Smooth muscle cell of the brain vasculature (primary cell): Measurements from ENCODE around the gene COQ10A.
"Not testable (repeated sequence)": the region's sequence is repeated elsewhere in the genome, so short reads cannot be mapped to it uniquely, and the experiment has no call there.

Experiments
- DNase-seq: peaks from one replicate; pipeline ENCODE4 v3.0.0-alpha.2; 2012; ENCODE audit warnings: low read depth, low spot score

The COQ10A gene

DNA sequence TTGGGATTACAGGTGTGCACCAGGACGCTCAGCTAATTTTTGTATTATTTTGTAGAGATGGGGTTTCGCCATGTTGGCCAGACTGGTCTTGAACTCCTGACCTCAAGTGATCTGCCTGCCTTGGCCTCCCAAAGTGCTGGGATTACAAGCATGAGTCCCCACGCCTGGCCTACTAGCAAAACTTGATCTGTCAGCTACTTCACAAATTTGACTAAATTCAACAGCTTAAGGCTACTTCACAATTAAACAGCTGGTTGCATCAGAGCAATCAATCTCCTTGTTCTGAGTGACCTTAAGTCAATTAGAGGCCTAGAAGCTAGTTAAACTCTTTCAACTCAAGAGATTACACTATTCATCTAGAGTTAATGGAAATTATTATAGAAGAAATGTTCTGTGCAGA lies 12.2 kb downstream of the COQ10A start:
- no peak for DNase-seq

DNA sequence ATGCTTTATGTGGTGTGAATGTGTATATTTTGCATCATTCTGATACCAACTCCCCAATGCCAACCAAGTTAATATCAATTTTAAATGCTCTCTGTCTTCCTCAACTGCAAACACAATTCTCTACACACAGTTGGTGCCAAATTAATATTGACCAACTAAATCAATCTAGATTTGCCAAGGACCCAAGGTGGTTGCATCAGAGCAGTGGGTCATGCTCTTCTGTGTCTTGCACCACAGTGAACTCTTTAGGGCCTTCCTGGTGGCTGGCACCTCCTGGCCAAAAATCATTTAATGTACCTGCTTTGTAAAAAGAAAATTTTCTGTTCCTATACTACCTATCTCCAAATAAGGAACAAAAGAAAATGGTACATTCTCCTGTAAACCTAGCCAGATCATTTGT lies 14.1 kb downstream of the COQ10A start:
- no peak for DNase-seq

DNA sequence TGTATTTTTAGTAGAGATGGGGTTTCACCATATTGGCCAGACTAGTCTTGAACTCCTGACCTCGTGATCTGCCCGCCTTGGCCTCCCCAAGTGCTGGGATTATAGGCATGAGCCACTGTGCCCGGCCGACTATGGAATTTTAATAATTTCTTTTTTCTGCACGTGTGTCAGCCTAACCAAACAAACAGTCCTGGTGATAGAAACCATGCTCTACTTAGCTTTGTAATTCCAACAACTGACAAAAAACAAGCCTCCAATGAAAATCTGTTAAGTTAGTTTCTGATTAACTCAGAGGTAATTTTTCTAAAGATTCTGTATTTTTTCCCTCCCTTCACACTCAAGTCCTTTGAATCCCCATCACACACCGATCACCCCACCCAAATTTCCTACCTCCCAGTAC lies 15.3 kb downstream of the COQ10A start:
- DNase-seq = no peak

DNA sequence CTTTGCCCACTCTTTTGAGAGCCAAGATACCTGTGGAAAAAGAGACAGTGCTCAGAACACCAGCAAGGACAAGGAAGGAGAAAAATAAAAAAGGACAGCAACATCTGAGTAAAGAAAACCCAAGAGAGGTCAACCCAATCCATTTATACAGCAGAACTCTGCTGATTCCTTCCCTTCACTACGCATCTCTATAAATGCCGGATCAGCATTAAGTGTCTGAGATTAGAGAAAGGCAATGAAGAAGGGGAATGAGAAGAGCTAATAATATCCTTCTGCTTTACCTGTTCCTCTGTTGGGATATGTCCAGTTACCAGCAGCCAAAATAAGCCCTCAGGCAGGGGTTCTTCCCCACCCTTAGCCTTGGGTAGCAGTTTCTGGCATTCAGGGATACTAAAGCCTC lies 15.8 kb downstream of the COQ10A start:
- DNase-seq = no peak

DNA sequence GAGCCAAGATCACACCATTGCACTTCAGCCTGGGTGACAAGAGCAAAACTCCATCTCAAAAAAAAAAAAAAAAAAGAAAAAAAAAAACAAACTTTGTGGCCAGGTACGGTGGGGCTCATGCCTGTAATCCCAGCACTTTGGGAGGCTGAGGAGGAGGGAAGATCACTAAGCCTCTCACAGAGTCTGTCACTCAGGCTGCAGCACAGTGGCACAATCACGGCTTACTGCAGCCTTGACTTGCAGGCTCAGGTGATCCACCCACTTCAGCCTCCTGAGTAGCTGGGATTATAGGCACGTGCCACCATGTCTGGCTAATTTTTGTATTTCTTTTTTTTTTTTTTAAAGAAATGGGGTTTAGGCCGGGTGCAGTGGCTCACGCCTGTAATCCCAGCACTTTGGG lies 17.5 kb downstream of the COQ10A start:
- DNase-seq = not testable (repeated sequence)

DNA sequence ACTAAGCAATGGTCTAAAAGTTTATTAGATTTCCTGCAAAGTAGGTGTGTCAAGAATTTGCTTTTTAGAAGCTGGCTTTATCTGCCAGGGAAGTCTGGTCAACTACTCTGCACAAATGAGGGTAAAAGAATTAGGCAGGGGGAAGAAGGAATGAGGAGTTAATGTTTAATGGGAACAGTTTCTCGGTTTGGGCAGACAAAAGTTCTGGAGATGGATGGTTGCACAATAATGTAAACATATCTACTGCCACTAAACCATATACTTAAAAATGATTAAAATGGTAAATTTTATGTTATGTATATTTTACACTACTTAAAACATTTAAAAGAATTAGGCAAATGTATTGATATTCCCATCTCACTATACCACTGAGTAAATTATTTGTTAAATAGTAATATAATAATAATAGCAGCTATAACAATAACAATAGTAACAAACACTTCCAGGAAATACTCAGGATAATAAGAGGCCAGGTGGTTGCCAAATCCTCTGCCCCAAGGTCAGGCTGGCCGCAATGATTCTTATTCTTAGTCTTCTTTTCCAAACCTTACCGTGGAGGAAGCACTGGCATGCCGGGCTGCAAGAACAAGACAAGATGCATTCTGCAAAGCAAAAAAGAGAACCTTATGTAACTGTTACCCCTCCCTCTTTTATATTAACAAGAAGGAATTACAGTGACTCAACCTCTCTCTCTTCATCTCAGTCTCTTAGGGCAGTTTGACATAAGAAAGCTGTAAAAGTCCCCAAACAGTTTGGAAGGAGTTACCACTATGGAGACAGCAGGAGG lies 19.5 kb downstream of the COQ10A start:
- no peak for DNase-seq

DNA sequence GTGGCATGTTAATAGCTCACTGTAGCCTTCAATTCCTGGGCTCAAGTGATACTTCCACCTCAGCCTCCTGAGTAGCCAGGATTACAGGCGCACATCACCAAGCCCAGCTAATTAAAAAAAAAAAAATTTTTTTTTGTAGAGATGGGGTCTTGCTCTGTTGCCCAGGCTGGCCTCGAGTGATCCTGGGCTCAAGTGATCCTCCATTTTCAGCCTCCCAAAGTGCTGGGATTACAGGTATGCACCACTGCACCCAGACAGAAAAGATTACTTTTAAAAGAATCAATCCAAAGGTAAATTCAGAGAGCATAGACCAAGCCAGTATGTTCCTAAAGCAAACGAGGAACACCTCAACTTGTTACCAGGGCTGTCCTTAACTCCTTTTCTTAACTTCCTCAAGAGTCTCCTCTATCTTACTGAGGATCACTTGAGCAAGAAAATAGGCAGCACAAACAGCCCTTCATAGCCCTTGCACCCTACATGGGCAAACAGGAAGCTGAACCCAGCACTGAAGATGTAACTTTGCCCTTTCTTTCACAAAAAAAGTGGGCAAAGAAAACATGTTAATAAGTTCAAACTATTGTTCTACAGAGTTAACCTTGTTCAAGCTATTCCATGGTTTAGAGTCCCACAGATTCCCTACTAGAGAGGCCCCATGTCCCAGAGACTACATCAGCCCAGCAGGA lies 22.1 kb downstream of the COQ10A start:
- no peak for DNase-seq

DNA sequence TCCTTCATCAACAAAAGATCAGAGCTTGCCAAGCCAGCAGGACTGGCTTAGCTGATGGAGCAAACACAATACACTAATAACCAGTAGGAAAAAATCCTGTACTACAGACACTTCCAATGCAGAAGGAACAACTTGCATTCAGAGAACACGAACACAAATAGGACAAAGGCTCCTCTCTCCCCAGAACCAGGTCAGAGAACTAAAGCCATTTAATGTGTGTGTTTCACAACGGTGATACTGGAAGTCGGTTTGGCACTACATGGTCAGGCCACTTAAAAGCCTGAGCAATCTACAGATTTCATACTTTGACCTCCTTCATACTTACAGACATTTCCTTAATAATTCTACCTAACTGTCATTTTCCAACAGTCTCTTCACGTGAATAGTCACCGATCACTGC lies 27.1 kb downstream of the COQ10A start:
- no peak for DNase-seq

DNA sequence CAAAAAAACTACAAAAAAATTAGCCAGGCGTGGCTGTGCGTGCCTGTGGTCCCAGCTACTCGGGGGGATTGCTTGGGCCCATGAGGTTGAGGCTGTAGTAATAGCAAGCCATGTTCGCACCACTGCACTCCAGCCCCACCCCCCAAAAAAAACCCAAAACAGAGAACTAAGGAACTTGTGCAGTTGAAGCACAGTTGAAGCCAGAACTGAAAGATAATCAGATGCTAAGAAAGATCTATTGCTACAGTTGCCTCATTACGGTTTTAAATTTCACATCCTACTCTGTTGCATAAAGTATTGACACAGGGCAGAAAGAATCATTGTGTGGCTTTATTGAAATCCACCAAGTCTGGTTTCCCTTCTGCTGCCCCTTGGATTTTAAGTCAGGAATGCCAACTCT lies 29.6 kb downstream of the COQ10A start:
- DNase-seq = no peak

DNA sequence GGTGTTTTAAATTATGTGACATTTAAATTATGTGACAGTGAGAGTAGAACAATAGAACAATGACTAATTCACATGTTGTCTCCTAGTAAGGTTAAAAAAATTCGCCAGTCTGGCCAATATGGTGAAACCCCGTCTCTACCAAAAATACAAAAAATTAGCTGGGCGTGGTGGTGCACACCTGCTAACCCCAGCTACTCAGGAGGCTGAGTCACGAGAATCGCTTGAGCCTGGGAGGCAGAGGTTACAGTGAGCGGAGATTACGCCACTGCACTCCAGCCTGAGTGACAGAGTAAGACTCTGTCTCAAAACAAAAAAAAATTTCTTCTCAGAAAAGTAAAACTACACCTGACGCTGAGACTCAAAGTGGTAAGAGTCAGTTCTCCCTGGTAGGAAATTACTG lies 30.7 kb downstream of the COQ10A start:
- no peak for DNase-seq

DNA sequence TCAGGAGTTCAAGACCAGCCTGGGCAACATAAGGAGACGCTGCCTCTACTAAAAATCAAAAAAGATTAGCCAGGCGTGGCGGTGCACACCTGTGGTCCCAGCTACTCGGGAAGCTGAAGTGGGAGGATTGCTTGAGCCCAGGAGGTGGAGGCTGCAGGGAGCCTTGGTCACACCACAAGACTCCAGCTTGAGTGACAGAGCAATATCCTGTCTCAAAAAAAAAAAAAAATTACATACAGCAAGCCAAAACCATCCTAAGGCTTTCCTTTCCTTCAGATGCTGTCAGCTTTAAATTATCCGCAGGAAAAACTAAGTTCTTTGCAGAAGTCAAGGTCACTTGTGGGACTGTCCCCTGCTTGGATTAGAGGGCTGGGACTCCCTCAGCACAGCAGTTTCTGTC lies 32.1 kb downstream of the COQ10A start:
- DNase-seq = no peak

DNA sequence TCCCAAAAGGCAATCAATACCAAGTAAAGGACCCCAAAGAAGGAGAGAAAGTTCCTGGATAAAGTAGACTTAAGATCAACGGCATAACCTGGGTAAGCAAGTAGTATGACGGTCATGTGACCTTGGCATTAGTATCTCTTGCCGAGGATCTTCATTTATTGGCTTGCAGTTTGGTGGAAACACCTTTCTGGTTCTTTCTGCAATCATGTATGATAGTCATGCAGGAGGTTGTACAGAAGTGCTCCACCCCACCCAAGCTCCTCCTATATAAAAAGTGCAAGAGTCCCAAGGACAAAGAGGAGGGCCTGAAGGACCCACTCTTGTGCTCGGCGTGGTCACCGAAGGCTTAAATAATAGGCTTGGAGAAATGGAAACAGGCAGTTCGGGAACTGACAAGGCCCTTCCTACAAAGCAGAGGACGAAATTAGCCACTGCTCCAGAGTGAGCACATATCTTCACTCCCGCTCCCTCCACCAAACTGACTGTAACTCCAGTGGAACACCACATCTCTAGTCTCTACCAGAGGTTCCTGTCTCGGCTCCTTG lies 32.6 kb downstream of the COQ10A start:
- peak; percentile 6 for DNase-seq

DNA sequence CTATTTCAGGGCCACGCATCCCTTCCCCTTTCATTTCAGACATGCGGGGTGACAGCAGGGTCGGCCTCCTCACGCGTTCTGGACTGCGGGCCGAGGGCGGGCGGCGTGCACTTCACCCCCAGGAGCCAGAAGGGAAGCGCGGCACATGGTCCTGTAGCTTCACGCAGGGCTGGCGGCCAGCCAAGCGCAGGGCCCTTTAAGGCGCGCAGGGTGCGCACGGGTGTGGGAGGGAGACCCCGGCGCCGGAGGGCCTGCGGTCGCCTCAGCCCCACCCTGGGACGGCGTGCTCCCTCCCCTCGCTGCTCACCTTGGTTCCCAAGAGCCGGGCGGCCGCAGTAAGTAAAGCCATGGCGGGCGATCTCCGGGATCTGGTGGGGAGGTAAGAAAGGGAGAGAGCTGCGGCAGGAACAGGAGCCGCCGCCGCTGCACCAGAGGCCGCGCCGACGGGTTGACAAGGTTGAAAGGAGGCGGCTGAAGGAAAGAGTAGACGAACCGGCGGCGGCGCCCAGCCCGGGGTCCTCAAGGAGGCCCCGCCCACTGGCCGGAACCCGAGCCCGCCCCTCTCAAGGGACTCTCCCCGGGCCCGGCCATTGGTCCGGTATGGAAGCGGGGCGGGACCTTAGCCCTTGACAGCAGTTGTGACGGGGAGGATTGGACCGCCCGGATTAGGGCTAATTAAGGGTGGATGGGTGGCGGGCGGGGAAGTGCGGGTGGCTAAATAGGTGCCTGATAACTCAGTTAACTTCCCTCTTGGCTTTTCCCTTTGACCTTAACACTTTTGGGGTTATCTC lies 33.3 kb downstream of the COQ10A start, which contains the start of gene CS:
TSS of gene CS (minus strand) at position 478 of the 791 bp plus-strand sequence. CDS start at position 349, 129 bp downstream.
- DNase-seq = peak; percentile 94

DNA sequence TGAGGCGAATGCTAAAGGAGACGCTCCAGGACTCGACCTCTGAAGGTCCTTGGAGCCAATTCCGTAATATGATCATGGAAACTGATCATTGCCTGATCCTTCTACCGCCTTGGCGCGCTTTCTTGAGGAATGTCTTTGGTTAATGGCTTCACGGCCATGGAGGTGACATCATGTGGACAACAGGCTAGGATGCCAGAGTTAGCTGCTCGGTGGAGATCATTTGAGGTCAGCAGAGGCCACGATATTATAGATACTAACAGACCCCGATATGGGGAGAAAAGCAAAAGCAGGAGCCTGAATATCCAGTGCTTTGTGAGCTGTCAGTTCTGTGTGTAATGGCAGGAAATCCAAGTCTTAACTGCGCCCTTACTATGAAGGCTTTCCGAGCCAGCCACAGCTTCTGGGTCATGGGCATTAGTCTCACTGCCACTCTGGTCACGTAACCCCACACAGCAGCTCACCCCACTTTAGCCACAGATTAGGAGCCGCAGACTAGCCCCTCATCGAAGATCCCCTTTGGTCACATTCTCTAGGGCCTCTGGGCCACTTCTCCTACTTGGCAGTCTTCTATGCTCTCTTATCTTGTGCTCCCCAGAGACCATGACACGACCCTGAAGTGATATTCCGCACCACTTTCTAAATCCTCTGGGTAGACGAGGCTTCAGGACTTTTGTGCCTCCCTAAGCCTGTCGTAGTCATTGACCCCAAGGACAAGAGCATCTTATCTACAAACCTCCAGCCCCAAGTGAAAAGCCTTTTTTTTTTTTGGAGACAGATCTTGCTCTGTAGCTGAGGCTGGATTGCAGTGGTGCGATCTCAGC lies 34.1 kb downstream of the COQ10A start:
- DNase-seq = no peak

DNA sequence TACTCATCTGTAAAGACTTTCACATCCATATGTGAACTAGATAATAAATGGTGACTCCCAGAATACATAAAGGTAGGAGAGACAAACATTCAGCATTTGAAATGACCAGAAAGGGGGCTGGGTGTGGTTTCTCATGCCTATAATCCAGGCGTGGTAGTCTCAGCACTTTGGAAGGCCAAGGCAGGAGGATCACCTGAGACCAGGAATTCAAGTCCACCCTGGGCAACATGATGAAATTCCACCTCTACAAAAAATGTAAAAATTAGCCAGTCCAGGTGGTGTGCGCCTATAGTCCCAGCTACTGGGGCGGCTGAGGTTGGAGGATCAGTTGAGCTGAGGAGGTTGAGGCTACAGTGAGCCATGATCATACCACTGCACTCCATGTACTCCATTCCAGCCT lies 37.5 kb downstream of the COQ10A start:
- DNase-seq = no peak

DNA sequence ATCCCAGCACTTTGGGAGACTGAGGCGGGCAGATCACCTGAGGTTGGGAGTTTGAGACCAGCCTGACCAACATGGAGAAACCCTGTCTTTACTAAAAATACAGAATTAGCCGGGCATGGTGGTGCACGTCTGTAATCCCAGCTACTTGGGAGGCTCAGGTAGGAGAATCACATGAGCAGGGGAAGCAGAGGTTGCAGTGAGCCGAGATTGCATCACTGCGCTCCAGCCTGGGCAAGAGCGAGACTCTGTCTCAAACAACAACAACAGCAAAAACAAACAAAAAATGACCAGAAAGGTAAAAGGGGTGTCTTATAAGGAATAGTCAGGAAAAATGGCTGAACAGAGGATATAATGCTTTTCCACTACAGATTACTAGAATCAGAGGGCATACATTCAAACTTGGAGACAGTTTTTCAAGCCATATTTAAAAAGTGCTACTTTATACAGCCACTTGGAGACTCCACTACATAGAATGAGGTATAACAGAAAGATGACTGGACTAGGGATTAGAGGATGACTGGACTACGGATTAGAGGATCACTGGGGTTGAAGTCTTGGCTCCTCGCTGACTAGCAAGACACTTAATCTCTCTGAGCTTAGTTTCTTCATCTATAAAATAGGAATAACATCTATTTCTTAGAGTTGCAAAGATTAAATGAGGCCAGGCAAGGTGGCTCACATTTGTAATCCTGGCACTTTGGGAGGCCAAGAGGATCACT lies 38.3 kb downstream of the COQ10A start:
- DNase-seq = no peak

DNA sequence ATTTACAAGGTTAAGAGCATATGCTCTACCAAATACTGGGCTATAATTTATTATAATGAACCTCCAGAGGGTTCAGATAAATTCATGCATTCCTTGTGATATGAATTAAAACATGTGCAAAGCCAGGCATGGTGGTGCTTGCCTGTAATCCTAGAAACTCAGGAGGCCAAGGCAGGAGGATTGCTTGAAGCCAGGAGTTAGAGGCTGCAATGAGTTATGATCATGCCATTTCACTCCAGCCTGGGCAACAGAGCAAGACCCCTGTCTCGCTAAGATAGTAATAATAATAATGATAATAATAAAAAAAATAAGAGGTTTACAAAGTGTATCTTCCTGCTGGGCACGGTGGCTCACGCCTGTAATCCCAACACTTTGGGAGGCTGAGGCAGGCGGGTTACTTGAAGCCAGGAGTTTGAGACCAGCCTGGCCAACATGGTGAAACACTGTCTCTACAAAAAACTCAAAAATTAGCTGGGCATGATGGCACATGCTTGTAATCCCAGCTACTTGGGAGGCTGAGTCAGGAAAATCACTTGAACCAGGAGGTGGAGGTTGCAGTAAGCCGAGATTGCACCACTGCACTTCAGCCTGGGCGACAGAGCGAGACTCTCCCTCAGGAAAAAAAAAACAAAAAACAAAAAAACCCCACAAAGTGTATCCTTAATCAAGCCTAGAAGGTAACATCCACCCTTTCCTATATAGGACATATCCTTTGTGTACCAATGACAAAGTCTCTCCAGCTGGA lies 40.7 kb downstream of the COQ10A start:
- no peak for DNase-seq

DNA sequence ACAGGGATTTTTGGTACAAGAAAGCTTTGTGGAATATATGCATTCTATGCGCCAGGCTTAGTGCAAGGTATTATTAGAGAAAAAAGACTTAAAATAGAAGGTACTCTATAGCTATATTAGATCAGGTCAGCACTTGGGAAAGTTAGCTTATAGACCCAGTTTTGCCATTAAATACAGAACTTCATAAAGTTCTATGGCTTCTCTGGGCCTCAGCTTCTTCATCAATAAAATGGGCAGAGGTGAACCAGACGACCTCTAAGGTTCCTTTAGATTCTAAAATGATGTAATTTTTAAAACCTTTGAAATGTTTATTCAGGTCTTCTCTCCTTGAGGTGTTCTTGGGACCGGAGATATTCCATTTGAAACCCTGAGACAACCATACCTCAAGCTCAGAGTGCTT lies 42.0 kb downstream of the COQ10A start:
- no peak for DNase-seq

DNA sequence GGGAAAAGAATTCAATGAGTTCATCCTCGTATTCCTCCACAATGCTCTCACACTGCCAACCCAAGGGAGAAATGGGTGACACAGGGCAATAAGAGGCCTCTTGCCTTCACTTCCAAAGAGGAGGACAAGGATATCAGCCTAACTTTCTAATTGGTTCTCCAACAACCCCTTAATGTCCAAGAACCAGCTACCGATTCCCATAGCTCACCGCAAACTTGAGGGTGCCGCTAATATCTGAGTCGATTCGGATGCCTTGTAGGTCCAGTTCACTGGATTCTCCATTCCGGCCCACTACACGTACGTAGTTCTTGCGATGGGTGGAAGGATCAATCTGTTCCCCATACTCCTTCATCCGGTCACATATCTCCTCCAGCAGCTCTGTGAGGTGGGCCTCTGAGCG lies 44.3 kb downstream of the COQ10A start:
- no peak for DNase-seq

DNA sequence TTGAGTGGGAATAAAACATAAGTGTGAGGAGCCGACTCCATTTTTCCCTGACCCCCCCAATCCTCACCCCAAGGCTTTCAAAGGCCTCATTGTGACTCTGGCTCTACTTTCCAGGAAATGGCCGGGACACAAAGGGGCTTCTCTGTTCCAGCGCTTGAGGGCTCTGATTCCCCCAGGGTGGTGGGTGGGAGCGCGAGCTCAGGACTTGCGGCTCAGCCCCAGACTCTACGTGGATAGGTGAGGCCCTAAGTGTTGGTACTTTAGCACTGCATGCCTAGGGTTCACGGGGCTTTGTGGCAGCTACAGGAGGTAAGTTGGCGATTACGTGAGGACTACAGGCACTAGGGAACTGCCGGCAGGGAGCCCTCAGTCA lies 48.5 kb downstream of the COQ10A start:
- DNase-seq = no peak
